ENCODE data around the gene MUC6.

Gene MUC6

DNA sequence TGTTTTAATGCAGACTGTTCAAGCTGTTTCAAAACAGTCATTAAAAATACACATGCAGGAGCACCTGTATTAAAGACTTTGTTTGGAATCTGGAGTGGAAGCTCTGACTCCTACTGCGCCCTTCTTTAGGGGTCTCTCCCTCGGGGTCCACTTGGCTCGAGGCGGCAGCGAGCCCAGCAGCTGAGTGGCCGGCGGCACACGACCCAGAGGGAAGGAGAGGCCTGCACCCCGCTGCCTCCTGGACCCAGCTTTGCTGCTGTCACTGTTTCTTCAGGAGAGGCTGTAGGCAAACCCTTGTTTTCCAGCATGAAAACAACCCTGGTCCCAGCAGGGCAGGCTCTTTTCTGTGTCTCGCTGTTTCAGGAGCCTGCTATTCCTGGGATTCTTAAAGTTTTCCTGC is 29.2 kb downstream of the MUC6 start:
- Histone ChIP-seq H3K27me3 (ENCODE audit: control insufficient read depth, insufficient read depth, low read length) (no peaks in the 10 kb centered on the region), H3K4me1 (ENCODE audit: control insufficient read depth, insufficient read depth, low read length) (no peaks in the 10 kb centered on the region), H3K9me3 (ENCODE audit: control insufficient read depth, insufficient read depth, low read length) (no peaks in the 10 kb centered on the region), H3K27ac (ENCODE audit: low read length) (no peak overlapping the region), H3K4me3 (ENCODE audit: low read length) (no peak overlapping the region), H3K36me3 (ENCODE audit: control insufficient read depth, insufficient read depth, low read length) (peaks cover 27% of the 10 kb centered on the region)
- WGBS (ENCODE audit: insufficient coverage, insufficient read length) = no CpG with 5 or more reads among the region's 10 CpGs
- no peak for DNase-seq (ENCODE audit: low read depth, low spot score)

GRCh38 chr11:1006762-1007161 is 29.8 kb downstream of the MUC6 start:
- Histone ChIP-seq H3K4me3 (ENCODE audit: low read length) (no peak overlapping the region), H3K27me3 (ENCODE audit: control insufficient read depth, insufficient read depth, low read length) (no peaks in the 10 kb centered on the region), H3K36me3 (ENCODE audit: control insufficient read depth, insufficient read depth, low read length) (peaks cover 24% of the 10 kb centered on the region), H3K9me3 (ENCODE audit: control insufficient read depth, insufficient read depth, low read length) (no peaks in the 10 kb centered on the region), H3K4me1 (ENCODE audit: control insufficient read depth, insufficient read depth, low read length) (no peaks in the 10 kb centered on the region), H3K27ac (ENCODE audit: low read length) (no peak overlapping the region)
- DNase-seq (ENCODE audit: low read depth, low spot score) = no peak
- no CpG with 5 or more reads among the region's 13 CpGs for WGBS (ENCODE audit: insufficient coverage, insufficient read length)

- H3K4me1 ChIP-seq (ENCODE audit: control insufficient read depth, insufficient read depth, low read length) = no peaks in the 10 kb centered on the region
- peaks cover 23% of the 10 kb centered on the region for H3K36me3 ChIP-seq (ENCODE audit: control insufficient read depth, insufficient read depth, low read length)
- H3K4me3 ChIP-seq (ENCODE audit: low read length) = no peak overlapping the region
- no peaks in the 10 kb centered on the region for H3K9me3 ChIP-seq (ENCODE audit: control insufficient read depth, insufficient read depth, low read length)
- H3K27me3 ChIP-seq (ENCODE audit: control insufficient read depth, insufficient read depth, low read length) = no peaks in the 10 kb centered on the region
- H3K27ac ChIP-seq (ENCODE audit: low read length) = no peak overlapping the region
- WGBS (ENCODE audit: insufficient coverage, insufficient read length) = no CpG with 5 or more reads among the region's 21 CpGs
- DNase-seq (ENCODE audit: low read depth, low spot score) = no peak
Observed at GRCh38 chr11:1005928-1006327, 30.6 kb downstream of the MUC6 start.

GRCh38 chr11:1003159-1003558 is 33.4 kb downstream of the MUC6 start:
- no peak for DNase-seq (ENCODE audit: low read depth, low spot score)
- no peak overlapping the region for H3K27ac ChIP-seq (ENCODE audit: low read length)
- H3K4me1 ChIP-seq (ENCODE audit: control insufficient read depth, insufficient read depth, low read length) = no peaks in the 10 kb centered on the region
- H3K36me3 ChIP-seq (ENCODE audit: control insufficient read depth, insufficient read depth, low read length) = peaks cover 17% of the 10 kb centered on the region
- no peaks in the 10 kb centered on the region for H3K27me3 ChIP-seq (ENCODE audit: control insufficient read depth, insufficient read depth, low read length)
- WGBS (ENCODE audit: insufficient coverage, insufficient read length) = no CpG with 5 or more reads among the region's 20 CpGs
- no peaks in the 10 kb centered on the region for H3K9me3 ChIP-seq (ENCODE audit: control insufficient read depth, insufficient read depth, low read length)
- no peak overlapping the region for H3K4me3 ChIP-seq (ENCODE audit: low read length)

DNA sequence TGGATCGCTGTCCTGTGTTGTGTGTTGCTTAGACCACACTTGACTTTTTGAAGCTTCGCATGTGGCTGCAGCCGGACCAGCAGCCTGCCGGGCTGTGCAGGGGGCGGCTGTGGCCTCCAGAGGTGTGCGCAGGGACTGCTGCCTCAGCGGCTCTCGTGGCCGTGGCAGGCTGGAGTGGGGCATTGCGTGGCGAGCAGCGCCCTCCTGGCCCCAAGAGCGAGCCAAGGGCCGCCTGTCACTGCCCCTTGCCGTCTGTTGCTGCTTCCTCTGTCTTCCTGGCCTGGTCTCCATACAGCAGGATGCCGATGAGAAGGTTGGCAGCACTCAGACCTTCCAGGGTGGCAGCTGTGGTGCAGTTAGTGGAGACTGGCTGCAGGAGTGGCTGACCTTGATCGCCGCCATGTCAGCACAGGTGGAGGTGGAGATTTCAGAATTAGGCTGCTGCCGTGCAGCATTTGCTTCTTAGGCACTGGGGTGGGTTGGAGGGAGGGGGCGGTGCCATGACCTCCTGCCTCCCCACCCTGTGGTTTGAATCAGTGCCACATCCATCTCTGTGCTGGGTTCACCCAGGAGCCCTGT is 34.0 kb downstream of the MUC6 start:
- peaks cover 14% of the 10 kb centered on the region for H3K36me3 ChIP-seq (ENCODE audit: control insufficient read depth, insufficient read depth, low read length)
- no peaks in the 10 kb centered on the region for H3K27me3 ChIP-seq (ENCODE audit: control insufficient read depth, insufficient read depth, low read length)
- WGBS (ENCODE audit: insufficient coverage, insufficient read length) = no CpG with 5 or more reads among the region's 20 CpGs
- no peaks in the 10 kb centered on the region for H3K9me3 ChIP-seq (ENCODE audit: control insufficient read depth, insufficient read depth, low read length)
- no peaks in the 10 kb centered on the region for H3K4me1 ChIP-seq (ENCODE audit: control insufficient read depth, insufficient read depth, low read length)
- no peak overlapping the region for H3K27ac ChIP-seq (ENCODE audit: low read length)
- no peak for DNase-seq (ENCODE audit: low read depth, low spot score)
- H3K4me3 ChIP-seq (ENCODE audit: low read length) = no peak overlapping the region

GRCh38 chr11:1001617-1002405 is 34.7 kb downstream of the MUC6 start:
- WGBS (ENCODE audit: insufficient coverage, insufficient read length) = no CpG with 5 or more reads among the region's 32 CpGs
- Histone ChIP-seq H3K4me3 (ENCODE audit: low read length) (no peak overlapping the region), H3K27me3 (ENCODE audit: control insufficient read depth, insufficient read depth, low read length) (no peaks in the 10 kb centered on the region), H3K27ac (ENCODE audit: low read length) (no peak overlapping the region), H3K36me3 (ENCODE audit: control insufficient read depth, insufficient read depth, low read length) (peaks cover 14% of the 10 kb centered on the region), H3K9me3 (ENCODE audit: control insufficient read depth, insufficient read depth, low read length) (no peaks in the 10 kb centered on the region), H3K4me1 (ENCODE audit: control insufficient read depth, insufficient read depth, low read length) (no peaks in the 10 kb centered on the region)
- DNase-seq (ENCODE audit: low read depth, low spot score) = no peak

DNA sequence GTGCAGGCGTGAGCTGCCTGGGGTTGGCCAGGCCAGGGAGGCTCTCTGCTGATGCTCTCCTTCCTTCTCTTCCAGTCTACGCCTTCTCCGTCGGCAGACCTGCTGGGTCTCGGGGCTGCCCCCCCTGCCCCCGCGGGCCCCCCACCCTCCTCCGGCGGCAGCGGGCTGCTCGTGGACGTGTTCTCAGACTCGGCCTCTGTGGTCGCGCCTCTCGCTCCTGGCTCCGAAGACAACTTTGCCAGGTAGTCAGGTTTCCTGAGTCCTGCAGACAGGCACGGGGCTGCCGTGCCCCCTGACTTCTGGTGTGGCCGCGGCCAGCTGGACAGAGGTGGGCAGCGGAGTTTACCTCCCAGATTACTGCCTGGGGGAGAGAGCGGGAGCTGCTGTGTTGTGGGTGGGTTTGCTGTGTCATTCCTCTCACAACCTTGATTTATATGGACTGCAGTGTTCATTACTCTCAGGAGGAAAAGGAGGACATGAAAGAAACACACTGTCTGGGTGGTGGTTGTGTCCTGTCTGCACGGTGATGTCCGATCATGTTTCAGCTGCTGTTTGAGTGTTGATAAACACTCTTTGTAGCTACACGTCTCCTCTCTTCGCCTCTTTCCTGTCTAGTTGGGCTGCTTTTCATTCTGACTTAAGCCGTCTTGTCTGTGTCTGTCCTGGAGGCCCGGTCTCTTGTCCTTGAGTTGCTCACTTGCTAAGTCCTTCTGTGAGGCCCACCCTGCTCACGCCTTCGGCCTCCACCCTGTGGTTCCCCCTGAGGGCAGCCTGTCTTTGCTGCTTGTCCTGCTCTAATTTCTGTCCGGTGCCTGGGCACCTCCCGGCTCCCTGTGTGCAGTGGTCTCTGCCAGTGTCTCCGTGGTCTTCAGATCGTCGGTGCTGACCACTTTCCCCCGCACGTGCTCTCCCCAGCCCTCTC is 35.9 kb downstream of the MUC6 start:
- Histone ChIP-seq H3K4me3 (ENCODE audit: low read length) (no peak overlapping the region), H3K36me3 (ENCODE audit: control insufficient read depth, insufficient read depth, low read length) (peaks cover 17% of the 10 kb centered on the region), H3K9me3 (ENCODE audit: control insufficient read depth, insufficient read depth, low read length) (no peaks in the 10 kb centered on the region), H3K4me1 (ENCODE audit: control insufficient read depth, insufficient read depth, low read length) (no peaks in the 10 kb centered on the region), H3K27ac (ENCODE audit: low read length) (no peak overlapping the region), H3K27me3 (ENCODE audit: control insufficient read depth, insufficient read depth, low read length) (no peaks in the 10 kb centered on the region)
- no peak for DNase-seq (ENCODE audit: low read depth, low spot score)
- no CpG with 5 or more reads among the region's 38 CpGs for WGBS (ENCODE audit: insufficient coverage, insufficient read length)

DNA sequence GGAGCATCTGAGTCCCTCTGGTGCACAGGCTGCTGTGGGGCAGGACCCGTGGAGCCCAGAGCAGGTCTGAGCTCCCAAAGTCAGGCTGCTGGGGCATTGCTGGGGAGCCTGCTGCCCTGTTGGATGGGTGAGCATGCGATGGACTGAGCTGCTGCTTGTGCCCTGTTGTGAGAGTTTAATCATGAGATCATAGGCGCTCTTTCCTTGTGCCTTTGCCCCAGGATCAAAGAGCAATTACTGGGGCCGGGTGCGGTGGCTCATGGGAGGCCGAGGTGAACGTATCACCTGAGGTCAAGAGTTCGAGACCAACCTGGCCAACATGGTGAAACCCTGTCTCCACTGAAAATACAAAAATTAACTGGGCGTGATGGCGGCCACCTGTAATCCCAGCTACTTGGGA is 37.5 kb downstream of the MUC6 start:
- Histone ChIP-seq H3K4me1 (ENCODE audit: control insufficient read depth, insufficient read depth, low read length) (no peaks in the 10 kb centered on the region), H3K4me3 (ENCODE audit: low read length) (no peak overlapping the region), H3K27ac (ENCODE audit: low read length) (no peak overlapping the region), H3K9me3 (ENCODE audit: control insufficient read depth, insufficient read depth, low read length) (no peaks in the 10 kb centered on the region), H3K36me3 (ENCODE audit: control insufficient read depth, insufficient read depth, low read length) (peaks cover 21% of the 10 kb centered on the region), H3K27me3 (ENCODE audit: control insufficient read depth, insufficient read depth, low read length) (no peaks in the 10 kb centered on the region)
- WGBS (ENCODE audit: insufficient coverage, insufficient read length) = no CpG with 5 or more reads among the region's 10 CpGs
- DNase-seq (ENCODE audit: low read depth, low spot score) = no peak

DNA sequence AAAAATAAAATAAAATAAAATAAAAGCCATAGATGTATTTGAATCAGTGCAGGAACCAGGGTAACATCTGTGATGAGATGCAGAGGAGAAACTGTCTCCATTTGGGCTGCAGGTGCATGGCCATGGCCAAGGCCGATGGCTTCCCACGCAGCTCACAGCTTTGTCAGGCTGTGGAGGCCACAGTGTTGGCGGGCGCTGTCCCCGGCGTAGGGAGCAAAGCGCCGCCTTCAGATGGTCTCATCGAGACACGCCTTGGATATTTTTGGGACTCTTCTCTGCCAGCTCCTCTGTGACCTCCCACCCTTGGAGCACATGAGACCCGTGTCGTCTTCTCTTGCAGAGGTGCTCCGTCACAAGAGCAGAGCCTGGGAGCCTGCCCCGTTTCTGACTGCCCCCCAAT is 38.6 kb downstream of the MUC6 start:
- DNase-seq (ENCODE audit: low read depth, low spot score) = no peak
- no CpG with 5 or more reads among the region's 14 CpGs for WGBS (ENCODE audit: insufficient coverage, insufficient read length)
- H3K4me1 ChIP-seq (ENCODE audit: control insufficient read depth, insufficient read depth, low read length) = no peaks in the 10 kb centered on the region
- H3K27ac ChIP-seq (ENCODE audit: low read length) = no peak overlapping the region
- H3K9me3 ChIP-seq (ENCODE audit: control insufficient read depth, insufficient read depth, low read length) = no peaks in the 10 kb centered on the region
- H3K4me3 ChIP-seq (ENCODE audit: low read length) = no peak overlapping the region
- no peaks in the 10 kb centered on the region for H3K27me3 ChIP-seq (ENCODE audit: control insufficient read depth, insufficient read depth, low read length)
- peaks cover 28% of the 10 kb centered on the region for H3K36me3 ChIP-seq (ENCODE audit: control insufficient read depth, insufficient read depth, low read length)

GRCh38 chr11:996681-997080 is 39.8 kb downstream of the MUC6 start:
- H3K4me1 ChIP-seq (ENCODE audit: control insufficient read depth, insufficient read depth, low read length) = no peaks in the 10 kb centered on the region
- H3K27ac ChIP-seq (ENCODE audit: low read length) = no peak overlapping the region
- peaks cover 37% of the 10 kb centered on the region for H3K36me3 ChIP-seq (ENCODE audit: control insufficient read depth, insufficient read depth, low read length)

More at GRCh38 chr11:996681-997080, 39.8 kb downstream of the MUC6 start:
- Histone ChIP-seq H3K9me3 (ENCODE audit: control insufficient read depth, insufficient read depth, low read length) (no peaks in the 10 kb centered on the region), H3K27me3 (ENCODE audit: control insufficient read depth, insufficient read depth, low read length) (no peaks in the 10 kb centered on the region), H3K4me3 (ENCODE audit: low read length) (no peak overlapping the region)
- no CpG with 5 or more reads among the region's 10 CpGs for WGBS (ENCODE audit: insufficient coverage, insufficient read length)
- DNase-seq (ENCODE audit: low read depth, low spot score) = no peak

Data from iPS DF 6.9 (cell line).